Right lobe of liver (tissue), 4 donors: Measurements from ENCODE around the gene TMEM229A.

ENCODE experiments used
- POLR2A ChIP-seq: fragments of 450-650 bp; IDR thresholded peaks from one replicate; pipeline ENCODE4 v1.6.1; 2017; ENCODE audit warnings: antibody characterized with exemption, mild to moderate bottlenecking
- TF ChIP-seq, protein P1 (sequence below), 4 donors: fragments of 200-600 bp in 3 of 4; fragments of 450-650 bp in 1 of 4; IDR thresholded peaks; one replicate each; pipeline versions ENCODE4 v1.5.1 to v1.8.0; 2016 to 2022; ENCODE audit warnings: antibody characterized with exemption in 4 of 4, mild to moderate bottlenecking in 2 of 4
- donor health status: DM: no; HTN: no; CAD: no.
- donor health status: DM: no; HTN: no; CAD: no.
- donor health status: DM: no; HTN: yes; CAD: no.

DNA sequence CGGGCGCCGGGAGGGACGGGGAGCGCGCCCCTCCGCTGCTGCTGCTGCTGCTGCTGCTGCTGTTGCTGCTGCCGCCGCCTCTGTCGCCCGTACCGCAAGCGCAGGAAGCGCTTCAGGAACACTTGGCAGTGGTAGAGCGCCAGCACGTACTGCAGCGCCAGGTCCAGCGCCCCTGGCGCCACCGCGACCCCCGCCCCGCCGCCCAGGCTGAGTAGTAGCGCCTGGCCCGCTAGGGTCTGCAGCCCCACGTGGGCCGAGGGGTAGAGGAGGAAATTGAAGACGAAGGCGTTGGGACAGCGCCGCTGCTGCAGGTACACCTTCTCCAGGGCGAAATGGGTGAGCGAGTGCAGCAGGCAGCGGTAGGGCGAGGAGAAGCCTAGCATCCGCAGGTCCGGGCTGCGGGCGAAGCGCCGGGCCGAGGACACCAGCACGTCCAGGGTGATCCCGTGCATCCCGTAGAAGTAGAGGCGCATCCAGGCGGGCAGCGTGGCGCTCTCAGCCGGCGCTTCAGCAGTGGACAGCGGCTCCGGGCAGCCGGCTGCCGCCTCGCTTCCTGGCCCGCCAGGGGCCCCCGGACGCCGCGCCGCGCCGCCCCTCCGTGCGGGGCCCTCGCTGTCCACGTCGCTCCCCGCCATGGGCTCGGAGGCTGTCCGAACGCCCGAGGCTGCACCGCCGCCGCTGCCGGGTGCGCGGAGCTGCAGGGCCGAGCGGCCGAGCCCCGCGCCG lies at the start of gene TMEM229A:
- no peak for TF ChIP-seq POLR2A
- TF ChIP-seq, protein P1, sequence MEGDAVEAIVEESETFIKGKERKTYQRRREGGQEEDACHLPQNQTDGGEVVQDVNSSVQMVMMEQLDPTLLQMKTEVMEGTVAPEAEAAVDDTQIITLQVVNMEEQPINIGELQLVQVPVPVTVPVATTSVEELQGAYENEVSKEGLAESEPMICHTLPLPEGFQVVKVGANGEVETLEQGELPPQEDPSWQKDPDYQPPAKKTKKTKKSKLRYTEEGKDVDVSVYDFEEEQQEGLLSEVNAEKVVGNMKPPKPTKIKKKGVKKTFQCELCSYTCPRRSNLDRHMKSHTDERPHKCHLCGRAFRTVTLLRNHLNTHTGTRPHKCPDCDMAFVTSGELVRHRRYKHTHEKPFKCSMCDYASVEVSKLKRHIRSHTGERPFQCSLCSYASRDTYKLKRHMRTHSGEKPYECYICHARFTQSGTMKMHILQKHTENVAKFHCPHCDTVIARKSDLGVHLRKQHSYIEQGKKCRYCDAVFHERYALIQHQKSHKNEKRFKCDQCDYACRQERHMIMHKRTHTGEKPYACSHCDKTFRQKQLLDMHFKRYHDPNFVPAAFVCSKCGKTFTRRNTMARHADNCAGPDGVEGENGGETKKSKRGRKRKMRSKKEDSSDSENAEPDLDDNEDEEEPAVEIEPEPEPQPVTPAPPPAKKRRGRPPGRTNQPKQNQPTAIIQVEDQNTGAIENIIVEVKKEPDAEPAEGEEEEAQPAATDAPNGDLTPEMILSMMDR (IDR thresholded peaks at IDR 0.05), result no peak
